Peyer's patch (tissue), 4 donors: Measurements from ENCODE around the gene TEX13D. TPM values are rescaled to one million over a fixed set of nuclear protein-coding genes. Genes with fewer than 3 reads are reported as not detected.

ENCODE experiments used
- DNase-seq, 3 donors: peaks; one replicate each; pipeline ENCODE4 v3.0.0-alpha.2; 2017 to 2019
- H3K27ac ChIP-seq, 4 donors: fragments of 200-600 bp; sonication (generic); one replicate each; pipeline ENCODE4 v1.5.1; 2016 to 2019
- H3K27me3 ChIP-seq, 2 donors: fragments of 200-600 bp; sonication (generic); one replicate each; pipeline ENCODE4 v1.5.1; 2019
- H3K36me3 ChIP-seq, 3 donors: fragments of 200-600 bp; sonication (generic); one replicate each; pipeline ENCODE4 v1.5.1; 2016 to 2019
- H3K4me1 ChIP-seq, 4 donors: fragments of 200-600 bp; sonication (generic); one replicate each; pipeline ENCODE4 v1.5.1; 2016 to 2019
- H3K4me3 ChIP-seq, 4 donors: fragments of 200-600 bp; sonication (generic); 1 replicate in 3 of 4; 2 replicates in 1 of 4; pipeline ENCODE4 v1.5.1; 2016 to 2019; ENCODE audit warnings: mild to moderate bottlenecking in 1 of 4
- H3K9me3 ChIP-seq, 4 donors: fragments of 200-600 bp; sonication (generic); one replicate each; pipeline ENCODE4 v1.5.1; 2016 to 2019; ENCODE audit warnings: mild to moderate bottlenecking in 1 of 4
- CTCF ChIP-seq, 6 experiments: fragments of 450-650 bp in 4 of 6; fragments of 200-600 bp in 2 of 6; sonication (generic) in 1 of 6; IDR thresholded peaks; one replicate each; pipeline ENCODE4 v1.5.1; 2017 to 2019; ENCODE audit warnings: antibody characterized with exemption in 6 of 6, mild to moderate bottlenecking in 3 of 6, moderate library complexity in 1 of 6
- POLR2A ChIP-seq, 2 donors: fragments of 450-650 bp; IDR thresholded peaks; one replicate each; pipeline ENCODE4 v1.5.1; 2017; ENCODE audit warnings: antibody characterized with exemption in 2 of 2, mild to moderate bottlenecking in 2 of 2, moderate library complexity in 2 of 2
- total RNA-seq, 4 donors: library from RNA; depleted of rRNA; stranded (reverse); fragments of >200 nt; gene quantifications; one replicate each; pipeline ENCODE4 v1.1.0, GENCODE V29; 2016

Gene TEX13D
- total RNA-seq, 4 donors from 2014 or later: not detected

DNA sequence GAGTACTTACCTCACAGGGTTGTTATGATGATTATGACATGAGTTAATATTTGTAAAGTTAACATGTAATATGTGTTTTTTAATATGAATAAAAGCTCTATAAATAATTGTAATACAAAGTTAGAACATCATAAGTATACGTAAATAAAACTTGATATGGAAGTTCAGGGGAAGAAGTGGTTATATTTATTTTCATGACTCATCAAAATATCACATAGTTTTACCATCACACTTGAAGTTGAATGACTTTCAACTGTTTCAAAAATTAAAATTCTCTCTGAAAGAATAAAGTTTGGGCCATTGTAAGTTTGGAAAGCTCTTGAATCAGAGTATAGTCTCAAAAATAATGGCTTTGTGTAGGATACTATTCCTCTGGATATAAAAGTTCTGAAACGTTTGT lies 22.2 kb downstream of the TEX13D start:
- Histone ChIP-seq H3K36me3 (no peaks in the 10 kb centered on the region), H3K4me3 (no peak overlapping the region), H3K27ac (no peak overlapping the region), H3K9me3 (no peaks in the 10 kb centered on the region), H3K4me1 (no peaks in the 10 kb centered on the region), H3K27me3 (no peaks in the 10 kb centered on the region)
- TF ChIP-seq POLR2A (IDR thresholded peaks at IDR 0.05) (no peak), CTCF (IDR thresholded peaks at IDR 0.05) (no peak)
- no peak for DNase-seq

DNA sequence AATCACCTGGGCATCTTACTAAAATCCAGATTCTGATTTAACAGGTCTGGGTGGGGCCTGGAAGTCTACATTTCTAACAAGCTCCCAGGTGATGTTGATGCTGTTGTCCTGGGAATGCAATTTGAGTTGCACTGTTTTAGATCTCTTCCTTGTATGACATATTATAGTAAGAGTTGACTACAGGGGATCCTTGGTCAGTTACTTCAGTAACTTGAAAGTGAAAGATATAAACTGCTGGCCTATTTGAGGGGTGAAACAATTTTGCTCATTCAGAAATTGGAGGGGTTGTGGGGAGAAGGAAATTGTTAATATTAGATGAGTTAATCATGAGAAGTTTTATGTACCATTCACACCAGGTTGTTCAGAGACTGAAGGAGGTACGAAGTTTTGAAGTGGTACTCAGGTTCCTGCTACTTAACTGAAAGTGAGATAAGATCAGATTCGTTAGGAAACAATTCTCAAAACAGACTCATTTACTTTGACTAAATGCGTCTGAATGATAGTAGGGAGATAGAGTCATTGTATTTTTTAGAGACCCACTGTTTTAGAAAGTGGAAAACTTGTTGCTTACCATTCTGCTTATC lies 26.4 kb downstream of the TEX13D start:
- no peak for DNase-seq
- H3K27ac ChIP-seq: no peak overlapping the region
- no peaks in the 10 kb centered on the region for H3K9me3 ChIP-seq
- no peak overlapping the region for H3K4me3 ChIP-seq
- no peak for TF ChIP-seq POLR2A (IDR thresholded peaks at IDR 0.05)
- no peak for TF ChIP-seq CTCF (IDR thresholded peaks at IDR 0.05)
- no peaks in the 10 kb centered on the region for H3K36me3 ChIP-seq
- H3K27me3 ChIP-seq: no peaks in the 10 kb centered on the region
- H3K4me1 ChIP-seq: no peaks in the 10 kb centered on the region

GRCh38 chrX:124362072-124362471 lies 29.6 kb downstream of the TEX13D start:
- H3K27me3 ChIP-seq: no peaks in the 10 kb centered on the region
- H3K9me3 ChIP-seq: no peaks in the 10 kb centered on the region
- H3K4me3 ChIP-seq: no peak overlapping the region
- H3K4me1 ChIP-seq: no peaks in the 10 kb centered on the region
- no peak for DNase-seq
- no peaks in the 10 kb centered on the region for H3K36me3 ChIP-seq
- no peak for TF ChIP-seq CTCF (IDR thresholded peaks at IDR 0.05)
- TF ChIP-seq POLR2A (IDR thresholded peaks at IDR 0.05): no peak
- H3K27ac ChIP-seq: no peak overlapping the region

GRCh38 chrX:124362761-124363160 lies 30.3 kb downstream of the TEX13D start:
- TF ChIP-seq POLR2A (IDR thresholded peaks at IDR 0.05) (no peak), CTCF (IDR thresholded peaks at IDR 0.05) (no peak)

GRCh38 chrX:124369722-124370121 lies 37.3 kb downstream of the TEX13D start:
- no peaks in the 10 kb centered on the region for H3K9me3 ChIP-seq
- TF ChIP-seq POLR2A (IDR thresholded peaks at IDR 0.05) (no peak), CTCF (IDR thresholded peaks at IDR 0.05) (no peak)
- no peak for DNase-seq
- H3K27ac ChIP-seq: no peak overlapping the region
- no peaks in the 10 kb centered on the region for H3K27me3 ChIP-seq
- H3K4me1 ChIP-seq: no peaks in the 10 kb centered on the region
- no peaks in the 10 kb centered on the region for H3K36me3 ChIP-seq
- H3K4me3 ChIP-seq: no peak overlapping the region

More at GRCh38 chrX:124362761-124363160, 30.3 kb downstream of the TEX13D start:
- H3K27me3 ChIP-seq: no peaks in the 10 kb centered on the region
- DNase-seq: no peak
- H3K27ac ChIP-seq: no peak overlapping the region
- no peaks in the 10 kb centered on the region for H3K9me3 ChIP-seq
- H3K36me3 ChIP-seq: no peaks in the 10 kb centered on the region
- H3K4me3 ChIP-seq: no peak overlapping the region
- no peaks in the 10 kb centered on the region for H3K4me1 ChIP-seq

DNA sequence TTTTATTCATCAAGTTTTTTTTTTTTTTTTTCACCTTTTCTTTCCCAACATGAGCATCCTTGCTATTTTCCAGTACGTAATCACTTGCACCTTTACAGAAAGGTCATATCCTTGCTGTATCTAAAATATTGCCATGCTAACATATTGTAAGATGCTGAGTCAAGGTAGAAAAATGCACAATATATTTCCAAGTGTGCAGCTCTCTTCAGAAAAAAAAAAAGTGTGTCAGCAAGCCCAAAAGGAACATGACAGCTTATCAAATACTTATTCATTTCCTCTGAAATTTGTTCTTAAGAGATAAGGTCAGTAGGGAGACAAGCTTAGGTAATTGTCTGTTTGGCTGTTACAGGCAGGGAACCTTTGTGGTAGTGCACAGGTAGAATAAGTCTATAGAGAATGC lies 40.9 kb downstream of the TEX13D start:
- no peaks in the 10 kb centered on the region for H3K4me1 ChIP-seq
- DNase-seq: no peak
- no peak overlapping the region for H3K4me3 ChIP-seq
- H3K36me3 ChIP-seq: no peaks in the 10 kb centered on the region
- TF ChIP-seq POLR2A (IDR thresholded peaks at IDR 0.05): no peak
- no peak overlapping the region for H3K27ac ChIP-seq
- H3K27me3 ChIP-seq: no peaks in the 10 kb centered on the region
- H3K9me3 ChIP-seq: no peaks in the 10 kb centered on the region
